GM12873 (cell line): ENCODE data around the gene TMEM156.

Experiments
- TF ChIP-seq, protein P1 (sequence below): IDR thresholded peaks from 2 replicates; pipeline ENCODE4 v1.5.1; 2012; ENCODE audit warnings: low read depth, mild to moderate bottlenecking, moderate library complexity, low read length, control low read depth; ENCODE audit not compliant: insufficient read depth; ENCODE audit errors: missing control alignments

TMEM156 gene

DNA sequence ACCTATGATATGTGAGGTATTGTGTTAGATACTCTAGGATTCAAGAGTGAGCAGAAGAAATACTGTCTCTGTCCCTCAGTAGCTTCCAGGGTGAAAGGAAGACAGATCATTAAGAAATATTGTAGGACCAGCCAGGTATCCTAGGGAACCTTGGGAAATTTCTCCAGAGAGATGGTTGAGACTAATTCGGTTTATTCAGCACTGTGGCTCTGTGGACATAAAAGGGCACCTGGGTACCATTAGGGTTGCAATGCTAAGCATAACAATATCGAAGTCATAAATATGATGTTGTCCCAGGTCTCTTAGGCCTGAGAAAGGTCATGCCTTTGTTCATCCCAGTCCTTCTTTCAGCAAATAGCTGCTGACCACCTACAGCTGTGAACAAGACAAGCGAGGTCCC lies 103.6 kb downstream of the TMEM156 start:
- TF ChIP-seq, protein P1, sequence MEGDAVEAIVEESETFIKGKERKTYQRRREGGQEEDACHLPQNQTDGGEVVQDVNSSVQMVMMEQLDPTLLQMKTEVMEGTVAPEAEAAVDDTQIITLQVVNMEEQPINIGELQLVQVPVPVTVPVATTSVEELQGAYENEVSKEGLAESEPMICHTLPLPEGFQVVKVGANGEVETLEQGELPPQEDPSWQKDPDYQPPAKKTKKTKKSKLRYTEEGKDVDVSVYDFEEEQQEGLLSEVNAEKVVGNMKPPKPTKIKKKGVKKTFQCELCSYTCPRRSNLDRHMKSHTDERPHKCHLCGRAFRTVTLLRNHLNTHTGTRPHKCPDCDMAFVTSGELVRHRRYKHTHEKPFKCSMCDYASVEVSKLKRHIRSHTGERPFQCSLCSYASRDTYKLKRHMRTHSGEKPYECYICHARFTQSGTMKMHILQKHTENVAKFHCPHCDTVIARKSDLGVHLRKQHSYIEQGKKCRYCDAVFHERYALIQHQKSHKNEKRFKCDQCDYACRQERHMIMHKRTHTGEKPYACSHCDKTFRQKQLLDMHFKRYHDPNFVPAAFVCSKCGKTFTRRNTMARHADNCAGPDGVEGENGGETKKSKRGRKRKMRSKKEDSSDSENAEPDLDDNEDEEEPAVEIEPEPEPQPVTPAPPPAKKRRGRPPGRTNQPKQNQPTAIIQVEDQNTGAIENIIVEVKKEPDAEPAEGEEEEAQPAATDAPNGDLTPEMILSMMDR = no peak

DNA sequence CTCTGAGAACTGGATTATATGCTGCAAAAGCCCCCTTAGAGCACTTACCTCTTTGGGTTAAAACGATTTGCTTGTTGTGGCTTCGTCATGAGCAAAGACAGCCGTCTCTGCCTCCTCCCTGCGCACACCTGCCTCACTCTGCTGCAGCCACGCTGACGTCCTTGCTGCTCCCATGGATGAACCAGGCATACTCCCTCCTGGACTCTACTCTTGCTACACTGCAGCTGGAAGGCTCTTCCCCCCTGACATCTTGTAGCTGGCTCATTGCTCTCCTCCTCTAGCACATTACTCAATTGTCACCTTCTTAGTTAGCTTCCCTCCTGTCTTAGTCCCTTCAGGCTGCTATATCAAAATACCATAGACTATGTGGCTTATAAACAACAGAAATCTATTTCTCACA lies 105.3 kb downstream of the TMEM156 start:
- TF ChIP-seq, protein P1 = no peak

DNA sequence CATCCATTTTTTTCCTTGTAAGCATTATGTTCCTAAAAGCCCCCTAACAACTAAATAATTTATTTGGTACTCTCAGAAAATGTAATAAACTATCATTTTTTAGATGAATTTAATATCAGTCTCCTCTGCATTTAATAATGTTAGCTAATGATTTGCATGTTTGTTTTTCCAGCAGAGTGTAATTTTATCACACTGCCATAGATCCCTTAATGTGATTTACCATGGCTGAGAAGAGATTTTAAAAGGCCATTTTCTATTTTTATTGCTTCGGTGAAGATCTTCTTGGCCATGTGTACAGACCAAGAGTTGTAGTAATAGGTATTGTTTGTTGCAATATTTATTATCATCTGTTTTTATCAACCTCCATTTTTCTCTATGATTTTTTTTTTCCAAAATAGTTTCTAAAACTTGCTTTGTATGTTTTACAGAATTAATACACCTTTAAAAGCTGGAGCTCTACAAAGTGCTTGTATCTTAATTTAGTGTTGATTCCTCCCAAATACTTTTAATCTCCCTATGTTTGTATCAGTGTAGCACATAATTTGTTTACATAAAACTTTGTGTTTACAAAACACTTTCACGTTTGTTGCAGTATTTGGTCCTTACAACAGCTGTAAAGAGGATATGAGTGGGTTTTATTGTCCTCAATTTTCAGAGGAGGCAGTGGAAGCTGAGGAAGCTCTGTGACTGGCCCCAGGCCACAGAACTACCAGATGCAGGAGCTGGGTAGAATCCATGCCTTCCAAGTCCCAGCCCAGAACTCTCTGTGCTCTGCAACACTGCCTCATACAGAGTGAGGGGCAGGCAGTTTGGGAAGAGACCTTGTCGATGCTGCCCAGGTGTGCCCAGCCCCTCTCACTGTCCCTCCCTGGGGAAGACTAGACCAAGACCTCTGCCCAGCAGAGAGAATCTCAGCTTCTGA lies 106.5 kb downstream of the TMEM156 start:
- TF ChIP-seq, protein P1 = no peak

DNA sequence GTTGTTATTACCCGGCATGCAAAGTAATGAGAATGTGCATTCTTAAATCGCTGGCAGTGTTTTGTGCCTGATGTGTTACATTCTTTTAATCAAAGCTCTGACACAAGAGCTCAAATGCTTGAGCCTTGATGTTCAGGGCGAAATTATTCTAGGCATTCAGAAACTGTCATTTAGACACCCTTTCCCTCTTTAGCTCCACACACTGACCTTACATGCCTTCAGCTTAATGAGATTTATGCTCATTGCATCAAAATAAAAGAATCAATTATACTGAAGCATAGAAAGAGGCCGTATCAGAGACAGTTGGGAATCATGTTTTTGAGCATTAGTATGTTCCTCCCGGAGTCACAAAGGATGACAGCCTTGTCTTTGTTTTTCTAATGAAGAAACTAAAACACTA lies 107.9 kb downstream of the TMEM156 start:
- TF ChIP-seq, protein P1 = no peak

DNA sequence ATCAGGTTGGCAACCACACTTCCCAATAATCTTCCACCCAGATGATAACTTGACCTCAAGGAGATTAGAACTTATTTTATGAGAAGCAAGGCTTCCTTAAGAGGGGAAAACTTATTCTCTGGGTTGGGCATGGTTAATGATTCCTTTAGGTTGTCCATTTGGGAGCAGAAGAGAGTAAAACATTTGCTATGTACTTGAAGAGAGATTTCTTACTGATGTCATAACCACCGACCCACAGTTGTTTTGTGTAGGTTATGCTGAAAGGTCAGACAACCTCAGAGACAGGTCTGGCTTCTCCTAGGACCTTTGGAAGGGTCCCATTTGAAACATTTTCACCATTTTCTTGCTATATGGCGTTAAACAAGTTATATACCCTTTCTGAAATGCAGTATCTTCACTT lies 108.5 kb downstream of the TMEM156 start:
- TF ChIP-seq, protein P1 = no peak

DNA sequence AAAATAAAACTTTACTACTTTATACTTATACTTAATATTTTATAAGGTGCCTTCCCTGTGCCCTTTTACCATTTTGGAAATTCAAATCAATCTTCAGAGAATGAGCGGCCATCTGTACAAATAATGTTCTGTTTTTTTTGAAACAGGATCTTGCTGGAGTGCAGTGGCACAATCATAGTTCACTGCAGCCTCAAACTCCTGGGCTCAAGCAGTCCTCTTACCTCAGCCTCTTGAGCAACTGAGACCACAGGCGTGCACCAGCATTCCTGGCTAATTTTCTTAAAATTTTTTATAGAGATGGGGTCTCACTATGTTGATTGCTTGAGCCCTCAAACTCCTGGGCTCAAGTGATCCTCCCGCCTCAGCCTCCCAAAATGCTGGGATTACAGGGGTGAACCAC lies 111.1 kb downstream of the TMEM156 start:
- TF ChIP-seq, protein P1 = no peak

DNA sequence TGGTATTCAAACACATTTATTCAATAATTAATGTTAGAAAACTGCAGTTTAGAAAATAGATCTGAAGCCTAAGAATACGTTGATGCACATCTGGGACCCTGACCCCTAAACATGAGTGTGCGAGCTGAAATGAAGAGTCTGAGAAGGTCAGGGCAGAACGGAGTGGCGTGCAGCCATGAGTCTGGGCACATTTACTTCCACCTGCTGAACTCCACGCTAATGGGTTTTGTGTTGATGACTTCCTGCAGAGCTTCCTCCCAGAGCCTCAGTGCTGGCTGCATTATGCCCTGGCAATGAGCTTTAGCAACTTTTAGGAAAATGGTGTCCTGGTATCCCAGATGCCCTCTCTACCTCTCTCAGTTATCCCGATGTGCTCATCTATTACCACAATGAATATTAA lies 111.5 kb downstream of the TMEM156 start:
- TF ChIP-seq, protein P1 = no peak
